HL-60 (cell line): ENCODE data around the gene PLA2G4E.

Experiments
- DNase-seq, 2 experiments: peaks; one replicate each; pipeline ENCODE4 v3.0.0-alpha.2; 2010 to 2020; ENCODE audit warnings: low read depth in 1 of 2, low spot score in 1 of 2
- H3K27ac ChIP-seq: fragments of 250-450 bp; sonication (Bioruptor Pico); replicated peaks from 2 replicates; pipeline ENCODE4 v1.5.1; 2020; ENCODE audit warnings: mild to moderate bottlenecking, moderate library complexity
- H3K27me3 ChIP-seq: fragments of 250-450 bp; sonication (Bioruptor Pico); 2 replicates; pipeline ENCODE4 v1.5.1; 2021; ENCODE audit warnings: mild to moderate bottlenecking, moderate library complexity; ENCODE audit not compliant: insufficient read depth, poor library complexity, severe bottlenecking
- H3K4me3 ChIP-seq: replicated peaks from 2 replicates; pipeline ENCODE4 v1.5.1; 2011; ENCODE audit warnings: mild to moderate bottlenecking, control low read depth, low read length; ENCODE audit not compliant: insufficient read depth
- GABPA ChIP-seq: IDR thresholded peaks from 2 replicates; pipeline ENCODE4 v1.6.1; 2012; ENCODE audit warnings: low read depth
- POLR2AphosphoS5 ChIP-seq: IDR thresholded peaks from 2 replicates; pipeline ENCODE4 v1.6.1; 2012; ENCODE audit warnings: low read depth
- REST ChIP-seq: IDR thresholded peaks from 2 replicates; pipeline ENCODE4 v1.6.1; 2012; ENCODE audit warnings: low read depth; ENCODE audit not compliant: insufficient replicate concordance
- SPI1 ChIP-seq: IDR thresholded peaks from 2 replicates; pipeline ENCODE4 v1.6.1; 2012; ENCODE audit warnings: low read depth, mild to moderate bottlenecking, borderline replicate concordance
- TF ChIP-seq, protein P1 (sequence below): IDR thresholded peaks from one replicate; pipeline ENCODE4 v1.5.1; 2011; ENCODE audit warnings: low read length, control low read depth, inconsistent platforms; ENCODE audit not compliant: insufficient read depth

Gene PLA2G4E

GRCh38 chr15:41981371-41982132 lies 39.3 kb downstream of the PLA2G4E start:
- no peak for DNase-seq
- no peak overlapping the region for H3K27ac ChIP-seq
- H3K4me3 ChIP-seq: no peak overlapping the region
- H3K27me3 ChIP-seq: no peaks in the 10 kb centered on the region
- TF ChIP-seq POLR2AphosphoS5 (no peak), SPI1 (no peak), REST (no peak)

- H3K27me3 ChIP-seq: no peaks in the 10 kb centered on the region
- H3K4me3 ChIP-seq: no peak overlapping the region
- H3K27ac ChIP-seq: no peak overlapping the region
- DNase-seq: no peak
- TF ChIP-seq GABPA: no peak
- TF ChIP-seq, protein P1, sequence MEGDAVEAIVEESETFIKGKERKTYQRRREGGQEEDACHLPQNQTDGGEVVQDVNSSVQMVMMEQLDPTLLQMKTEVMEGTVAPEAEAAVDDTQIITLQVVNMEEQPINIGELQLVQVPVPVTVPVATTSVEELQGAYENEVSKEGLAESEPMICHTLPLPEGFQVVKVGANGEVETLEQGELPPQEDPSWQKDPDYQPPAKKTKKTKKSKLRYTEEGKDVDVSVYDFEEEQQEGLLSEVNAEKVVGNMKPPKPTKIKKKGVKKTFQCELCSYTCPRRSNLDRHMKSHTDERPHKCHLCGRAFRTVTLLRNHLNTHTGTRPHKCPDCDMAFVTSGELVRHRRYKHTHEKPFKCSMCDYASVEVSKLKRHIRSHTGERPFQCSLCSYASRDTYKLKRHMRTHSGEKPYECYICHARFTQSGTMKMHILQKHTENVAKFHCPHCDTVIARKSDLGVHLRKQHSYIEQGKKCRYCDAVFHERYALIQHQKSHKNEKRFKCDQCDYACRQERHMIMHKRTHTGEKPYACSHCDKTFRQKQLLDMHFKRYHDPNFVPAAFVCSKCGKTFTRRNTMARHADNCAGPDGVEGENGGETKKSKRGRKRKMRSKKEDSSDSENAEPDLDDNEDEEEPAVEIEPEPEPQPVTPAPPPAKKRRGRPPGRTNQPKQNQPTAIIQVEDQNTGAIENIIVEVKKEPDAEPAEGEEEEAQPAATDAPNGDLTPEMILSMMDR: no peak
- no peak for TF ChIP-seq SPI1
- no peak for TF ChIP-seq REST
- TF ChIP-seq POLR2AphosphoS5: no peak
Measured at GRCh38 chr15:41980654-41981323, 40.1 kb downstream of the PLA2G4E start.

- no peak overlapping the region for H3K4me3 ChIP-seq
- DNase-seq: no peak
- TF ChIP-seq REST (no peak), POLR2AphosphoS5 (no peak), SPI1 (no peak), GABPA (no peak)
- TF ChIP-seq, protein P1: no peak
Measured at GRCh38 chr15:41979493-41980266, 41.2 kb downstream of the PLA2G4E start.

More at GRCh38 chr15:41979493-41980266, 41.2 kb downstream of the PLA2G4E start:
- Histone ChIP-seq H3K27ac (no peak overlapping the region), H3K27me3 (no peaks in the 10 kb centered on the region)
